HG02763 (cell line): ENCODE measurements around the gene TXNDC2.

ENCODE experiments used
- ATAC-seq: cut with Tn5 transposase; IDR thresholded peaks from one replicate; pipeline ENCODE4 v1.9.1; 2021; ENCODE audit warnings: mild to moderate bottlenecking, moderate library complexity; ENCODE audit not compliant: unreplicated experiment

The TXNDC2 gene

DNA sequence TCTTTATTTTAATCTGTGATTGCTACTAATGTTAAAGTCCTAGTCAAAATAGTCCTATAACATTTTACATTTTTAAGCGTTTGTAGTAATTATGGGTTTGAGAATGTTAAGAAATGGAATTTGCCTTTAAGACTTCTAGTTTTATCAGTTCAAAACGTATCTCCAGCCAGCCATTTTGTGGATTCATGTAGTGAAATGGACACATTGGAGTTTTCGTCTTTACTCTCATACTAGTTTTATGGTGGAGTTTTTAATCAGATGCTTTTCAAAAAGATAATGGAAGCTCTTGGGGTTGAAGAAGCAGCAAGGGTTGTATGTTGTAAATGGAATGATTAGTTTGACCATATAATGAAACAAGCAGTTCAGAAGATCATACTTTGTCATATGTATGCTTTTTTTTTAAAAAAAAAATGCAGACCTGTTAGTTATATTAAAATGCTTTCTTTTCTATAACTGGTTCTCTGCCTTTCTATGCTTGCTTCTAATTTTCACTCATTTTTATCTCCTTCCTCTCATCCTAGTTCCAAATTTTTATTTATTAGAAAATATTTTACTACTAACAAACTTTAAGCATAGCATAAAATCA lies 44.6 kb downstream of the TXNDC2 start:
- ATAC-seq: no peak

DNA sequence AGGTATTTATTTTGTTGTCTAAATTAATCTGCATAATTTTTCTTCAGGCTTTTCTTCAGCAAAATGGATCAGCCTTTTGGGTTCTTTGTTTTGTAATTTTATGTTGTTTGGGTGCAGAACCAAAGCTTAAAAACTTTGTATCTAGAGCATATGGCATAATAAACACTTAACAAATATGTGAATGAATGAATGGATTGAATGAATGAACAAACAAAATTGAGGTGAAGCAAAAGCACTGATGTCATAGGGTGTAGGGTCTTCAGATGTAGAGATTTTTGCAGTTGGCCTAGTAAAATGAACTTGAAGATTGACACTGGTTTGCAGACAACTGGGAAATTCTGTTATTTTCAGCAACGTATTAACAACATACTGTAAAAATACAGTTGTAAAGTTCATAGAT lies 45.4 kb downstream of the TXNDC2 start:
- ATAC-seq: no peak

DNA sequence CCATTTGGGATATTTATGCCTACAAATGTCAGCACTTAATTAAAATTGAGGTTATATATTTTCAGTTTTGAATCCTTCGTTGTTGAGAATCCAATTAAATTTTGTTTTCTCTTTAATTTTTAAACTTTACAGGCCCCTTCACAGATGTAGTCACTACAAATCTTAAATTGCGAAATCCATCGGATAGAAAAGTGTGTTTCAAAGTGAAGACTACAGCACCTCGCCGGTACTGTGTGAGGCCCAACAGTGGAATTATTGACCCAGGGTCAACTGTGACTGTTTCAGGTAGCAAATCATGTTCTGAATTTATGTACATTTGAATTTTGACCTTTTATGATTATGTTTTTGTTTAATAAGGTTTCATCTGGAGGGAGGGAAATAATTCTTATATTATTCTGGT lies 45.9 kb downstream of the TXNDC2 start:
- no peak for ATAC-seq

DNA sequence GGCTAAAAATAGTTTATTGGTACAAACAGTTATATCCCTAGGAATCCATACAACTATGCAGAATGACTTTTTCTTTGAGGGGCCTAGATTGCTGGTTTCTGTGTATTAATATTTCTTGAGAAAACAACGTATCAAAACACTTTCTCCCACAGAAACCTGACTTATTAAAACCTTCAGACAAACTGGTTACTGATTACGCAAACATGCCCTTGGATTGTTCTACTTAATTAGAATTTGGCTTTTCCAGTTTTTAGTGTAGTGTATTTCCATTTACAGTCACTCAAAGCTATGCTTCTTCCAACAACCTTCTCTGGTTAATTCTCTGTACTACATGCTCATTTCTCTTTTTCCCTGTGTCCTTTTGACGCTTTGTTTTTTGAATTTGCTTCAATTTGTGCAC lies 48.1 kb downstream of the TXNDC2 start:
- ATAC-seq: no peak

DNA sequence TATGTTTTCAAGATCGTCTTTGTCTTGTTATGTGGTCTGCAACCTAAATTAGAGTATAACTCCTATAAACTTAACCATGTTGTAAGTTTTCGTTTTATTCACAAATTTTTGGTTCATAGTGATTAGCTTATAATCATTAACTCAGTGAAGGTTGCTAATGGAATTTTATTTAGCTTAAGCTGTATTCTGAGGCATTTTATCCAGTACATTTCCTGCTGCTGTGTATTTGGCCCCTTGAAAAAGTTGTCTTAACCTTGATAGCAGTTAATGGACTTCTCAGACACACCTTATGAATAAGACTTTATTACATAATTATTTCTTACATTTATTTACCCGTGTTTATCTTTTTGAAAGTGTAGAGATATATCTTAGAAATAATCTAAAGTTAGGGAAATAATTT lies 48.5 kb downstream of the TXNDC2 start:
- ATAC-seq: no peak
